Retina (tissue), 1 donor: Measurements from ENCODE around the gene MEIS2.

Experiments
- DNase-seq: peaks from one replicate; pipeline ENCODE4 v3.0.0-alpha.2; 2016

Gene MEIS2

DNA sequence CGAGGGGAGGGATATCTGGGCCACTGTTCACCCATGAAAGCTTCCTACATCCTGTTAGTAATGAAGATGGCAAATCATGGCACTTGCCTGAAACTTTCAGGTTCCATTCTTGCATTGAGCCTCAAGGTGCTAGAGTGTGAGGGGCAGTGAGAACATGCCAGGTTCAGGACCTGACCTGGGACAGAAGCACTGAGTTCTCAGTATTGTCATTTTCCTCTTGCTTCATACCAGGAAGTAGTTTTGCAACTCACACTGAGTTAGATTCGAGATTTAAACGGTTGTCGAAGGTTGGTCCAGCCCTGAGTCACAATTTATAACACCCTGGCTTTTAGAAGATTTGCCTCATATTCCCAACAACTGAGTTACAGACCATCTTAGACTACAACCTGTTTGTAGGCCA is 11.8 kb upstream of the MEIS2 start:
- DNase-seq: no peak

DNA sequence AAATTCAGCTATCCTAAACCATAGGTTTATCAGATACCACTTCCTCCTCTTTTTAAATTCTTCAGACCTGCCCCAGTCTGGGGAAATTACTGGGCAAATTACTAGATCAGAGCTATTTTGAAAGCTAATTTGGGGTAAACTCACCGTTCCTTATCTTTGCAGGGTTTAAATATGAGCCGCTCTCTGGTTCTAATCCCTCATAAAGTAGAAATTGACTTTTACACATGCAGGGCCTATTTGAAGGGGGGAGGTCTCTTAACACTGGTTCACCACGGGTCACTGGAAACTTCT is 11.0 kb upstream of the MEIS2 start:
- no peak for DNase-seq

GRCh38 chr15:37109872-37110572 is 9.7 kb upstream of the MEIS2 start:
- DNase-seq: no peak

- peak; percentile 64 for DNase-seq
Measured at GRCh38 chr15:37109168-37109871, 9.0 kb upstream of the MEIS2 start.

- no peak for DNase-seq
Measured at GRCh38 chr15:37108381-37109167, 8.2 kb upstream of the MEIS2 start.

DNA sequence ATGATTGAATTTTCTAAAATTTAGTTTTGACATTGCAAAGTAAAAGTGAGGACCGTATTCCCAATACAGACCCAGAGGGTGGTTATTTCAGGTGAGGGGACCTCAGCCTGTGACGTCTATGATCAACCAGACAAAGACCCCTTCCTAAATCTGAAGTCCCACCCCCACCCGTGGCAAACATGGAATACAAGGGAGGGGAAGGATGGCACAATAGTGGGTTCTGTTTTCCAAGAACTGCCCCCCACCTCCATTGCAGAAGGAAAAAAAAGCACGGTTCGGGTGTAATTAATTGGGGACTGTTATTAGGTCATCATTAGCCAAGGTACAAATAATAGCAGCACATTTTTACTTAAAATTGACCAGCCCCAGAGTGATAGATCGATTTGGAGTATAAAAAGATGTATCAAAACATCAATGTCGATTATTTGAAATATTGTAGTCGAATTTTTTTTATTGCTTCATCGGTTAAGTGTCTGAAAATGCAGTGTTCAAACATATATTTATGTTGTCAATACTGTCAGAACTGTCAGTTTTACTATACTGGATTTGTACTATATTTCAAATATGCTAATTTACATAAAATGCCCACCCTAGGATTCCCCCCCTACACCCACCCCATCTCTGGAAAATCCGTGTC is 7.5 kb upstream of the MEIS2 start:
- no peak for DNase-seq

DNA sequence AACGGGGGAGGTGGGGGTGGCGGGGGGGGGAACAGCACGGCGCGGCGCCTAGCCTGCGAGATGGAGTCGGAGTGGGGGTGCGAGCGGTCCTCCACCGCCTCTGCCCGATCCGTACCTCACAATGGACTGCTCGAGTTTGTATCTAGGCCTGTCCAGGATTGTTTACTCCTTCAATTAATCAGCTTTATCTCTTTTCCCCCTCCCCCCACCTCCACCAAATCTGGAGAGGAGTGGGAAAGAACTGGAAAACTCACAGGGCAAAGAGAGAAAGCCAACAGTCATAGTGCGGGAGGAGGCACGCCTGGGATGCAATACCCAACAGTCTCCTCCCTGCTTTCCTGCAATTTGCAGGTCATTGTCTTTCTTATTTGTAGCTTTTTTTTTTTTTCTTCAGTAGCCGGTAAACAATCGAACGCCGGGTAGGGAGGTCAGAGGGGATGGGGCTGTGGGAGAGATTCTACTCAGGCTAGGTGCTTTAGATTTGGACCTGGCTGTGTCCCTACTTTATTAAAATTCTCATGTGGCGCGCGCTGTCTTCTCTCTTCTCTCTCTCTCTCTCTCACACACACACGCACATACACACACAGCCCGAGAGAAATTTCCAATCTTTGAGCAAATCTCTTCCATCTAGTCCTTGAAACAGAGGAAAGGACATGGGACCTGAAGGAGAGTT is 6.9 kb upstream of the MEIS2 start:
- peak; percentile 59 for DNase-seq

DNA sequence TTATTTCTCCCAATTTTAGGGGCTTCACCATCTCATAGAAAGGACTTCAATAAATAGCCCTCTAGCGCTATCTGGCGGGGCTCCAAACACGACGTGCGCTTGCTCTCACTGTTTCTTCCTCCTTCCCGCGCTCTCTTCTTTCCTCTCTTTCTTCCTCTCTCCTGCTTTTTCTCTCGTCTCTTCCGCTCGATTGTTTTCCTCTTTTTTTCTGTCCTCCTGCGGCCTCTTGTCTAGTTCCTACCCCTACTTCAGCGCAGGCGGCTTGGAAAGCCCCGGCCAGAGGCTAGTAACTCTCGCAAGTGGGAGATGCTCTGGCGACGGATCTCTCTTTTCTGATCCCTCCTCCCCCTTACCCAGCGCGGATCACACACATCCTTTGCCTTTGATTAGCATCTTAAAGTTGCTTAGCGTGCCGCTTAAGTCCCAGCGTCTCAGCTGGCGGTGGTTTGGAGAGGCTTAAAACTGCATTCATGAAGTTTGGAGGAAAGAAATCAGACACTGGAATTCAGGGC is 6.2 kb upstream of the MEIS2 start:
- peak; percentile 81 for DNase-seq

GRCh38 chr15:37105889-37106288 is 5.5 kb upstream of the MEIS2 start:
- DNase-seq: peak; percentile 30

GRCh38 chr15:37105029-37105428 is 4.7 kb upstream of the MEIS2 start:
- no peak for DNase-seq

- peak; percentile 56 for DNase-seq
Measured at GRCh38 chr15:37104424-37104981, 4.2 kb upstream of the MEIS2 start.

DNA sequence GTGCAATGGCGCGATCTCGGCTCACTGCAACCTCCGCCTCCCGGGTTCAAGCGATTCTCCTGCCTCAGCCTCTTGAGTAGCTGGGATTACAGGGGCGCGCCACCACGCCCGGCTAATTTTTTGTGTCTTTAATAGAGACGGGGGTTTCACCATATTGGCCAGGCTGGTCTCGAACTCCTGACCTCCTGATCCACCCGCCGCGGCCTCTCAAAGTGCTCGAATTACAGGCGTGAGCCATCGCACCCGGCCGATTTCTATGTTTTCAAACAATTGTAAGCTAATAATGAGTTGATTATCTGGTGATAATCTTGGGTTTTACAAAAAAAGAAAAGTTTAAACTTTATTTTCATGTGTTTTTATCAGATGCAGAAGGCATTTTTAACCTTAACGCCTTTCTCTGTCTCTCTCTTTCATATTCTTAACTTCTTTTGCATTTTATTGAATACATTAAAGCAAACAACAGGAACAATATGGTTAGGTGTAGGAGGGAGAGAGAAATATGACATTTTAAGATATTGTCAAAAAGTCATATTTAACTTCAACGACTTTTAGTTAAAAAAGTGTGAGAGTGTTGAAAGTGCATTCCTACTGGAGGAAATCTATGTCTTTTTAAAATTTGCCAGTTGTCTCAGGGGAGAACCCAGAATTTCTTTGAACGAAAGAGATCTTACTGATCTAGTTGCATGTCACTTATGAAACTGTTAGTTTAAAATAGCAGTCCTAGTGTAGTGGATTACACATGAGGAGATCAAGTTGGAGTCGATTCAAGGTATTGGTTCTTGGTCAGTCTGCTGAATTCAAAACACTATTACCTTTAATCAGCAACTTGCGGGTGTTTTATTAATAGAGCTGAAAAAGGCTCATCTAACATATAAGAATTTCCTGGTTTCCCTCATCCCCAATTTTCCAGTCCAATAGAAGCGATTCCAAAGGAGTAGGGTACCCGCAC is 3.4 kb upstream of the MEIS2 start:
- DNase-seq: no peak

- no peak for DNase-seq
Measured at GRCh38 chr15:37103163-37103435, 2.8 kb upstream of the MEIS2 start.

GRCh38 chr15:37102305-37103162 is 2.2 kb upstream of the MEIS2 start:
- peak; percentile 82 for DNase-seq

DNA sequence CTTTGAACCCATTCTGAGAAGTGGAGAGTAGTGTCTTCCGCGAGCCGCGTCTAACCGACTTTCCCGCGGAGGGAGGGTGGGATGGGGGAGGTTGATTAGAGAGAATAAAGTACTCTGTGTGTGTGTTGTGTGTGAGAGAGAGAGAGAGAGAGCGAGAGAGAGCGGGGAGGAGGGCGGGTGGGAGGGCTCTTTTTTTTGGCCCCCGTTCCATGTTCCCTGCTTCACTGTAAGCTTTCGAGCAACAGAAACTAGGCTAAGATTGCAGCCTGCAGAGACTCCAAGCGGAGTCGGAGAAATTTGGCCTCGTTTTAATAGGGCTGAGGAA is 1.6 kb upstream of the MEIS2 start:
- DNase-seq: no peak

DNA sequence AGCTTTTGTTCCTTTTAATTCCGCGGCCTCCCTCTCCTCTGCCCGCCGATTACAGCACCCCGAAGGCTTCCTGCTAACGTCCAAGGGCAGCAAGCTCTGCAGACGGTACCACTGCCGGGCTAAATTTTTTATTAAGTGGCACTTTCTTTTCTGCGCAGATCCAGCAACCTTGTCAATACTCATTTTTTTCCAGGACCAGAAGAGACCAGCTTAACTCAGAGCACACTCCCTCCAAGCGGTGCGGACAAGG is 542 bp upstream of the MEIS2 start:
- peak; percentile 93 for DNase-seq

DNA sequence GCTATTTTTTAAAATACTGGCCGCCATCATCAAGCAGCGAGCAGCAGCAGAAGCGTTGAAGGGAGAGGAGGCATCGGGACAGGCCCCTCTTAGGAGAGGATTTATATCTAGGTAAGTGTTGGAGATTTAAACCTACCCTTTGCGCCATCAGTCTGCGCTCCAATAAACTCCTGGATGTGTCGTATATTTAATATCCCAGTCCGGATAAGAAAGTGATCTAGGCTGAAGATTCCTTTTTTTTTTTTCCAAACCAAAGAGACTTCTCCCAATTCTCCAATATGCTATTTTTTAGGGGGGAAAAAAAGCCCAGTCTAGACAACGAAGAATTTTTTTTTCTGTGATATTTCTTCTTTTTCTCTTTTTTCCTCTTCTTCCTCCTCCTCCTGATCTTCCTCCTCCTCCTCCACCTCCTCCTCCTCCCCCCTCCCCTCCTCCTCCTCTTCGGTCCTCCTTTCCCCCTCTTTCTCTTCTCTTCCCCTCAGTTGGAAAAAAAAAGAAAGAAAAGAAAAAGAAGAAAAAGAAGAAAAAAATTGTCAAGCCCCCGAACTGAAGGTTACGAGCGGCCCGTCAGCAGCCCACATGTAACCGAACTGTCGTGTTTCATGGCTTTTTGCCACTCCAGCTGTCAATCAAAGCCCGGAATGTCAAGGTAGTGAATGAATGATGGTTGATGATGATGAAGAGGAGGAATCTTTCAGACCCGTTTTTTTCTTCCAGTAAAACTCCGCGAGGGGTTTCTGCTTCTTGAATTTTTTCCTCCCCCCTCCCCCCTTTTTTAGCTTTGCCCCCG is 835 bp downstream of the MEIS2 start:
- no peak for DNase-seq

GRCh38 chr15:37098468-37099318 is 1.7 kb downstream of the MEIS2 start:
- DNase-seq: peak; percentile 82
